ENCODE data around the gene RAD51B. TPM values are rescaled to one million over a fixed set of nuclear protein-coding genes. Genes with fewer than 3 reads are reported as not detected.
"Not testable (repeated sequence)": the region's sequence is repeated elsewhere in the genome, so short reads cannot be mapped to it uniquely, and the experiment has no call there.

Gene RAD51B
- total RNA-seq, 1 experiment from 2014 or later, result 28.9 TPM

DNA sequence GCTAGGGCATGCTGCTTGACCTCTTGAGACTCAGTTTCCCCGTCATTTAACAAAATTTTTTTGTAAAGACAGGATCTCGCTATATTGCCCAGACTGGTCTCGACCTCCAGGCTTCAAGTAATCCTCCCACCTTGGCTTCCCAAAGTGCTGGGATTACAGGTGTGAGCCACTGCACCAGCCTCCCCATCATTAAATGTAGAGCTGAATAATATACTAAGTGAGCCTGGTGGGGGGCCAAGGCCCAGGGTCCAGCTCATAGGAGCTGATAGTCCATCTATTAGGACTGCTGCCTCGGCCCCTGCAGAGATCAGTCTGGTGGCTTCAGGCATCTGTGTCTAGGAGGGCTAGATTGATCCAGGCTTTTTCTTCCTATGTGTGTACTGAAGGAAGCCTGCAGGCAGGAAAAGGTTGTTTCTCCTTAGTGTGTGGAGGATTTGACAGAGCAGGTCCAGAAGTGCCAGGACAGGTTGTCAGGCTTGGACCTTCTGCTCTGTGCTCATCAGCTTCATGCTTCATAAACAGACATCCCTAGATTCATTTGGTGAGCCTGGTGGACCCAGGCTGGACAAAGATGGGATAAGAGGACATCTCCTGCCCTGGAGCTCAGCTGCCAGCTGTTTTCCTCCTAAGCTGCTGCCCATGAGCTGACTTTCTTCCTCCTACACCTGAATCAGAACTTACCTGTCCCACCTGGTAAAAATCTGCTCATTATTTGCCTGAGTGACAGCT lies 837.9 kb downstream of the RAD51B start:
- in situ Hi-C loops (cut with HindIII; ENCODE audit: low pct_unique_long_range_greater_than_20kb, low sequenced_read_pairs), result no loop called here
- DNase-seq (ENCODE audit: low read depth, low spot score), result no peak

DNA sequence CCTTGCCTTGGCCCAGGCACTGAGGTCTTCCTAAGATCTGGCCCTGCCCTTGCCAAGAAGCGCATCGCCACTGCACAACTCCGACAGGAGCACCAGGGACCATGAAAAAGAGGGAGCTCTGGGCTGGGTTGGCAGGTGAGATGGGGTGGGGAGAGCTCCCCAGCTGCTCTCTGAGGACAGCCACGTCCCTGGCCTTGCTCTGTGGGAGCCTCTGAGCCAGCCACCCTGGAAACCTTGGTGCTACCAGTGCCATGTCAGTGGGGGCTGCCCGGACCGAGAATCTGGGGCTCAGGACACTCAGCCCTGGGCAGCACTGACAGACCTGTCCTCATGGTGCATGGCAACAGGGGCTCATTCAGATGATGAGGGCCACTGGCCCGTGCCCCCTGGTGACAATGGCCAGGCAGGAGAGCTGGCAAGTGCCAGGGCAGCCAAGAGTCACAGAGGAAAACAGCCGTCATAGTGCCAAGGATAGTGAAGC lies 838.5 kb downstream of the RAD51B start:
- in situ Hi-C loops (cut with HindIII; ENCODE audit: low pct_unique_long_range_greater_than_20kb, low sequenced_read_pairs), result no loop called here
- DNase-seq (ENCODE audit: low read depth, low spot score), result no peak

DNA sequence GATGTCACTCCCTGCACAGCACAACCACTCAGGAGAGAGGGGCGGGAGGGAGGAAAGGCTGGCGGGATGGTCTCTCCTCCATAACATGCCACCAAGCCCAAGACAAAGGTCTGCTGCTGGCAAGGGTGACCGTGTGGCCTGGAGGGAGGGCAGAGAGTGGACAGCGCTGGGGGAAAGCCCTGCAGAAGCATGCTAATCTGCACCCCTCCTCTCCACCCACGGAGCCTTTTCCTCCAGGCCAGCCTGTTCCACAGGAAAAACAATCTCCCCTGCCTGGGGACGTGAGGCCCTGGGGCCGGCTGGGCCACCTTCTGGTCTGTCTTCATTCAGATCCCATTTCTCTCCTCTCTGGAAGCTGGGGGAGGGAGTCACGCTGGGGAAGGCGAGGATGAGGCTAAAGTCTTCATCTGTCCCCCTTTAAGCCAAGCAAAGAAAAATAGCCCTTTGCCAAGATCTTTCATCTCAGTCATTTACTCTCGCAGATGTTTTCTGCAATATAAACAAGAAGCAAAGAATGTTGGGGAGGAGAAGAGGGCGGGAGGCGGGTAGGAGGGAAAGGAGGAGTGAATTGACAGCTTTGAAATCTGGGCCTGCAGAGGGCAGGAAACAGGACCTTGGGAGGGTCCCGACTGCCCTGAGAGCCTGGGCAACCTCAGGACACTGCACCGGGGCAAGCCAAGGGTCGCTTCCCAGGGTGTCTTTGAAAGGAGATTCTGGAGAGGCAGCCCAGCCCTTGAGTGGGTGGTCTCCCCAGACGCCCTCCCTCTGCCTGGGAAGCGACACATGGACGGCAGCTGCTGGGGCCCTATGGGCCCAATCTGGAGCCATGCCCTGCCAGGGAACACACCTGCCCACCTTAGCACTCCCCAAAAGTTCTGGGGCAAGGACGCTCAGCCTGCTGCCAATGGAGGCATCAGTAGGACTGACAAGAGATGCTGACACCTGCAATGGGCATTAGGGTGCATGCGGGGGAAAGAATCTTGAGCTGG lies 839.7 kb downstream of the RAD51B start:
- in situ Hi-C loops (cut with HindIII; ENCODE audit: low pct_unique_long_range_greater_than_20kb, low sequenced_read_pairs), result no loop called here
- no peak for DNase-seq (ENCODE audit: low read depth, low spot score)

DNA sequence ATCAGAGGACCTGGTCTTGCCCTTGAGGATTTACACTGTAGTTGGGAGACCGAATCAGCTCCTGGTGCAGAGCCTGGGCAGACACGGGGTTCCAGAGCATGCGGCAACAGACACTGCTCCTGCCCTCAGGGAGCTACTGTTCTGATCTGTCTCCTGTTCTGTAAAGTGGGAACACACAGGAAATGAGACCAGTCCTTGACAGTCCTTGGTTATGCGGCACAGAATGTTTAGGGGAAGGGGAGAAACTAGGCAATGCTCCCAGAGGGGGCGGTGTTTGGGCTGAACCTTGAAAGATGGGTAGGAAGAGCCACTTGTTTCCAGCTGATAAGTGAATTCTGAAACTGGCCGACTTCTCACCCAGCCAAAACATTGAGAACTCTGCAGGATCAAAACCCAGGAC lies 840.9 kb downstream of the RAD51B start:
- no peak for DNase-seq (ENCODE audit: low read depth, low spot score)
- in situ Hi-C loops (cut with HindIII; ENCODE audit: low pct_unique_long_range_greater_than_20kb, low sequenced_read_pairs), result no loop called here

DNA sequence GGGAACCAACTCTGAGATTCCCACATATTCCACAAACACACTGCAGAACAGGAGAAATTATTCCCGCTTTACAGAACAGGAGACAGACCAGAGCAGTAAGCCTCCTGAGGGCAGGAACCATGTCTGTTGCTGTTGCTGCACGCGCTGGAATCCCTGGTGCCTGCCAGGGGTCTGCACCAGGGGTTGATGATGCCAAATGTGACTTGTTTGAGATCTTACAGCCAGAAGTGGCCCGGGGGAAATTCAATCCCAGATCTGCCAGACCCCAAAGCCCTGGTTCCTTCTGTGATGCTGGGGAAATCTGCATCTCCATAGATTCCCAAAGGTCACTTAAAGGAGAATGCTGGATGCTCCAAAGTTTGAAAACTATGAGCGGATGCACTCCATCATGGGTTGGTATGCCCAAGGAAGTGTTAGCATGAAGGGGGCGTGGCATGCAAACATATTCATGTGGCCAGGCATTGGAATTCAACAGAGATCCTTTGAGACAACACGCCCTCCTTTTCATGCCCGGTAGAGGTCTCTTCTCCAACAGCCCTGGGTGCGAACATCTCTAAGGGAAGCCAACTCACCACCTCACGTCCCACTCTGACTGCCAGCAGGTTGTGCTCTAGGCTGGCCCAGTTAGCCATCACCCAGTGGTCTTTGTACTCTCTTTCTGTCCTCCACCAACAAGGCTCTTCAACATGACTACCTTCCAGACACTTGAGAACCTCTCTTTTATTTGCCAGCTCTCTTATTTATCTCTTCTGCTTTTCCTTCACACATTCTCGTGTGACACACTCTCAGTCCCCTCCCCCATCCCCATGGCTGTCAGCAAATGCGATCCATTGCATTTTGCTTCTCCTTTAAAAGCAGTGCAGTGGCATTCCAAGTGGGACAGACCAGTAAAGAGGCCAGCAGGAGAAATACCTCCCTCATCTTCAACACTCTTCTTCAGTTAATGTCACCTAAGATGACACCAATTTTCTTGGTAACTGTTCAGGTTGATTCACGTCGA lies 841.9 kb downstream of the RAD51B start:
- peak; percentile 45 for DNase-seq (ENCODE audit: low read depth, low spot score)
- in situ Hi-C loops (cut with HindIII; ENCODE audit: low pct_unique_long_range_greater_than_20kb, low sequenced_read_pairs), result no loop called here

DNA sequence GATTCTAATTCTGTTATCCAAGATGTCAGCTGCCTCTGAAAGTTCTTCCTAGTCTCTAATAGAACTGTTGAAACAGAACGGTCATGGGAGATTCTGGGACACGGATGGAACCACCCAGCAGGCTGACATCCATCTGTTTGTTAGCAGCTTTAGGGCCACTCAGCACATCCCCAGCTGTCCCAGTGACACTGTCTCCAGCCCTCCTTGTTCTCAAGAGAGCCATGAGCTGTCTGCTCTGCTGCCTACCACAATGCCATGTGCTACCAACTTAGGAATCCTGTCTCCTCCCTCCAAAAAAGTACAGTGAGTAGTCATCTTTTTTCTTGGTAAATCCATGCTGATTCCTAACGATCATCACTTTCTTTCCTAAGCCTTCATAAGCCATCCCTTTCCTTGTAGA lies 842.8 kb downstream of the RAD51B start:
- in situ Hi-C loops (cut with HindIII; ENCODE audit: low pct_unique_long_range_greater_than_20kb, low sequenced_read_pairs), result no loop called here
- no peak for DNase-seq (ENCODE audit: low read depth, low spot score)

DNA sequence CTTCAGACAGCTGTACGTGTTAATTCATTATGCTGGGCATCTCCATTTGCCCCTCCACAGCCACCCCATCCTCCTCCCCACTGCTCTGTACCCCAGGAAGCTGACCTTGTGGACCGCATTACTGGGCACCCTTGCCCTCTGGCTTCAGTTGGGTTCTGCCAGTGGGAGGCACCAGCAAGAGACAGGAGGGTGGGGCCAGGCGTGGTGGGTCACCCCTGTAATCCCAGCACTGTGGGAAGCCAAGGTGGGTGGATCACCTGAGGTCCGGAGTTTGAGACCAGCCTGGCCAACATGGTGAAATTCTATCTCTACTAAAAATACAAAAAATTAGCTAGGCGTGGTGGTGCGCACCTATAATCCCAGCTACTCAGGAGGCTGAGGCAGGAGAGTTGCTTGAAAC lies 843.2 kb downstream of the RAD51B start:
- in situ Hi-C loops (cut with HindIII; ENCODE audit: low pct_unique_long_range_greater_than_20kb, low sequenced_read_pairs); DNase-seq (ENCODE audit: low read depth, low spot score): not testable (repeated sequence)

DNA sequence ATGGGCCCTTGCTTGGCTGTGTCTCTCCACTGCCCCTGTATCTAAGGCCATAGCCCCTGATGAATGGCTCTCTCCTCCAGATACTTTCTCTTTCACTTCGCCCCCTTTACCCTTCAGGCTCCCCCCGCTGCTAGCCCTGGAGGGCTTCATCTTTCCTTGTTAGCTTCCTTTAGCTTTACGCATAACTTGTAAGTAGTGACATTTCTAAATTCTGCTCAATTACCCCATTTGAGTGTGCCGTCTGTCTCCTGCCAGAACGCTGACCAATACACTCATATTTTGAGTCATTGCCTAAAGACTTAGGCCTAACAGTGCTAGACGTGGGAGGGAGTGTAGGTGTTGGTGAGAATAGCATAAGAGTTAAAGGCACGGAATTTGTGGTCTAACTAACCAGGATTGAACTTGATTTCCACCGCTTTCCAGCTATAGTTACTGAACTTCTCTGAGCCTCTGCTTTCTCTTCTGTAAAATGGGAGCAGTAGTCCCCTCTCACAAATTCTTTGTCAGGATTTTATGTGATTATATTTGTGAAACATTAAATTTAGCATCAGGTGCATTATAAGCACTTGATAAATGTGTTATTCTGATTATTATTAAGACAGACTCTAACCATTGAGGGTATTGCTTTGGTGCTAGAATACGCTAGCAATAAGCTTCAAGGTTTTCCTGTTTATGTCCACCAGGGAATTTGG lies 844.0 kb downstream of the RAD51B start:
- in situ Hi-C loops (cut with HindIII; ENCODE audit: low pct_unique_long_range_greater_than_20kb, low sequenced_read_pairs), result no loop called here
- DNase-seq (ENCODE audit: low read depth, low spot score), result no peak

DNA sequence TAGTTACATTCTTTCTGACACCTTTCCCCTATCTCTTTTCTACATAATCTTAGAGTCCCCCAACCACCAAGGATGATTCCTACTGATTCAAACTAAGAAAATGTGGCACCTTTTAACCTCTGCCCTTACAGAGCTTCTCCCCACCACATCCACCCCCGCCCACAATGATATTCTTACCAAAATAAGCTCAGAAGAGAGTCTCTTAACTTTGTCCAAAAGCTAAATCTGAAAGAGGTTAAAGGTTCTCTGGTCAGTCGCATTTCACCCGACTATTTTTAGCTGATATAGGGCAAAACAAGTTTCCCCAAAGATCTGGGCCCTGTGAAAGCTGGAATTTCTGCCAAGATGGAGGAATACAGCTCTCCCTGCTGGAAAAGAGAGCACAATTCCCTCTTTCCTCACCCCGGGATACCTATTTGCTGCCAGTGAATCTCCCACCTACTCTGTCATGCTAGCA lies 844.7 kb downstream of the RAD51B start:
- in situ Hi-C loops (cut with HindIII; ENCODE audit: low pct_unique_long_range_greater_than_20kb, low sequenced_read_pairs), result no loop called here
- DNase-seq (ENCODE audit: low read depth, low spot score), result no peak

DNA sequence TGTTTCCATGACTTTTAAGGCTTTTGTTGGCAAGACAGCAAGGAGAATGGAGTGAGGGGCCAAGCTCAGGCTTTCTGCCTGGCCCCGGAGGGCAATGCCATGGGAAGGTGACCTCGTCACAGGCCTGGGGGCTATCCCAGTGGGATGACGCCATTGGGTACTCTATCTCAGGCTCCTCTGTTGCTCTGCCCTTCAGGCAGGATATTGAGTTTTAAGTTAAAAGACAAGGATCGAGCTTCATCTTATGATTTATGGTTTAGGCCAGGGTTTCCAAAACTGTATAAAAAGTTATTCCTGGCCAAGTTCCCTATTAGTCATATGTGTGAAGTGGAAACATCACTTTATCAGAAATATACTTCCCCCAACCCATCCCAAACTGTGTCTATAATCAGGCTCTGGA lies 845.6 kb downstream of the RAD51B start:
- in situ Hi-C loops (cut with HindIII; ENCODE audit: low pct_unique_long_range_greater_than_20kb, low sequenced_read_pairs), result no loop called here
- DNase-seq (ENCODE audit: low read depth, low spot score), result no peak

DNA sequence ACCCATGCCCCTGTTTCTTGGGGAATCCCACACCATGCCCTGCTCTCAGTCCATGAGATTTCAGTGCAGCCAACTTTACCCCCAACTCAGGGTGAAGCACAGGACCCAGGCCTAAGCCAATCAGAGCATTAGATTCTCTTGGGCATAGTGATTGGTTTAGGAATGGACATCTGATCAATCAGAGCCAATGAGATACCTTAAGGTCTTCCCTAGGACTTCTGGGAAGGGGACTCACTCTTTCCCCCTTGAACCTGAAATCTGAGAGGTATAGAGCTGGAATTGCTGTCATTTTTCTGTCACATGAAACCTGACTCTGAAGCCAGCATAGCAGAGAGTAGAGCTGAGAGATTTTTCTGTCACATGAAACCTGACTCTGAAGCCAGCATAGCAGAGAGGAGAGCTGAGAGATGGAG lies 846.2 kb downstream of the RAD51B start:
- DNase-seq (ENCODE audit: low read depth, low spot score), result no peak
- in situ Hi-C loops (cut with HindIII; ENCODE audit: low pct_unique_long_range_greater_than_20kb, low sequenced_read_pairs), result no loop called here

DNA sequence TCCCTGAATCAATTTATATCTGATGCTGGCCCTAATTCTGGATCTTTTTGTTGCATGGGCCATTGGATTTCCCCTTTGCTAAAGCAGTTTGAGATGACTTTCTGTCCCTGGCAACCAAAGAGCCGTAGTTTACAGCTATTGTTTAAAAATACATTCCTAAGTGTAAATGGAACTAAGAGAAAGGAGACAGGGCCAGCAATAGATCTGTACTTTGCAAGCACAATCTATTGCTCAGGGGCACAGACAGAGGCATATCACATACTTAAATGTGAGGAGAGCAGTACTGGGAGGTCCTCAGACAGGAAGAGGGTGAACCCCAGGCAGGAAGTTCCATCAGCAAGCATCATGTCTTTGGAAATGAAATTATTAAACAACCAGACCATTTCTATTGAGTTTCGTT lies 846.7 kb downstream of the RAD51B start:
- in situ Hi-C loops (cut with HindIII; ENCODE audit: low pct_unique_long_range_greater_than_20kb, low sequenced_read_pairs), result no loop called here
- no peak for DNase-seq (ENCODE audit: low read depth, low spot score)

DNA sequence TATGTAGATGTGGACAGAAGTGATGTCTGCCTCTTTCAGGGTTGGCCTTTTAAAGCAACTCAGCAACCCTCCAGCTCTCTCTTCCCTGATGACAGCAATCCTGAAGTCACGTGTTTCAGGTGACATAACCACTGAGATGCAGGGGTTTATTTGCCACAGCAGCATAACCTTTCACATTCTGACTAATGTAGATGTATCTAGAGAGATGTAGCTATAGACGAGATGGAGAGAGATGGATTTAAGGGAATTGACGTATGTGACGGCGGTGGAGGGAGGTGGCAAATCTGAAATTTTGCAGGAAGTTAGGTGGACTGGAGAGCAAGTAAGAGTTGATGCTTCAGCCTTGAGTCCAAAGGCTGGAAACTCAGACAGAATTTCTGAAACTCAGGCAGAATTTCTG lies 847.3 kb downstream of the RAD51B start:
- no peak for DNase-seq (ENCODE audit: low read depth, low spot score)
- in situ Hi-C loops (cut with HindIII; ENCODE audit: low pct_unique_long_range_greater_than_20kb, low sequenced_read_pairs), result no loop called here

DNA sequence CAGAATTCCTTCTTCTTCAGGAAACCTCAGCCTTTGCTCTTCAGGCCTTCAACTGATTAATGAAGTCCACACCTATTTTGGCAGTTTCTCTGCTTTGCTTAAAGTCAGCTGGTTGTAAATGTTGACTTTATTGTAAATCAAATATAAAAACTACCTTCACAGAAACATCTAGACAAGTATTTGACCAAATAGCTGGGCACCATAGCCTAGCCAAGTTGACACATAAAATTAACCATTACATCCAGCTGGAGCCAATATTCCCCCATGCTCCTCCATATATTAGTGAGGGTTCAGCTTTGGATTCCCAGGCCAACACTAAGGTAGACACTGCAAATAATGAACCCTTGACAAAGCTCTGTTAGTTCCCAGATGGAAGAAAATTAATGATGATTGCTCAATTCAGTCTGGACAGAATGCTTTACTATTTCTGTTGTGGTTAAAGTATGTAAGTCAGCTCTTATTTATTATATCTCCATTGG lies 847.8 kb downstream of the RAD51B start:
- in situ Hi-C loops (cut with HindIII; ENCODE audit: low pct_unique_long_range_greater_than_20kb, low sequenced_read_pairs), result no loop called here
- DNase-seq (ENCODE audit: low read depth, low spot score), result no peak

DNA sequence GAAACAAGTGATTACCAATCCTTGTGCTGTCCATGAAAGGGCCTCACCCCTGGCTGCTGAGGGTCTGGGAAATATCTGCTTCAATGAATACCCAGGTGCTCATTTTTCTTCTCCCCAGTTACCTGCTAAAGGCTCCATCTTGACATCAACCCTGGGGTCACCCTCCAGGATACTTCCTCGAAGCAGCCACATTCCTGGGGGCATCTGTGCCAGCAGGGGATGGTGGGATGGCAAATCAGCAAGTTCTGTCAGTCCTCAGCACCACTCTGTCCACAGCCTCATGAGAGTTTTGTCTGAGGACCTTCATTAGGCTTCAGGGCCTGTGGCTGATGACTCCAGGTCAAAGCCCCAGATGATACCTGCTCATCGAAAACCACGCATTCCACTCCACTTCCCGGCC lies 848.4 kb downstream of the RAD51B start:
- DNase-seq (ENCODE audit: low read depth, low spot score), result no peak
- in situ Hi-C loops (cut with HindIII; ENCODE audit: low pct_unique_long_range_greater_than_20kb, low sequenced_read_pairs), result no loop called here

DNA sequence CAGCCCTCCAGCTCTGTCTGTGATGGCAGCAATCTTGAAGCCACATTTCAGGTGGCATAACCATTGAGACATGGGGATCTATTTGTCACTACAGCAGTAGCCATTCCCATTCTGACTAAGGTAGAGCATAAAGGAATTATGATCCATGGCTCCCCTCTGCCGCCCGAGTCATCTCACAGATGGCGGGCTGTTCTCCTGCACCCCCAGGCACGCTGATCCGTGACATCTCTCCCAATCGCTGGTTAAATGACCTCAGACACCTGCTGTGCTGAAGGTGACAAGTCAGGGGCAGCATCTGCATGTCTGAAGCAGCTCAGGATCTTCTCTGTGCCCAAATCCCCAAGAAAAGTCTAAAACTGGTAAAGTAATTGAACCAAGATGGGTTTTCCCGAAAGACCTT lies 849.0 kb downstream of the RAD51B start:
- no peak for DNase-seq (ENCODE audit: low read depth, low spot score)
- in situ Hi-C loops (cut with HindIII; ENCODE audit: low pct_unique_long_range_greater_than_20kb, low sequenced_read_pairs), result no loop called here

DNA sequence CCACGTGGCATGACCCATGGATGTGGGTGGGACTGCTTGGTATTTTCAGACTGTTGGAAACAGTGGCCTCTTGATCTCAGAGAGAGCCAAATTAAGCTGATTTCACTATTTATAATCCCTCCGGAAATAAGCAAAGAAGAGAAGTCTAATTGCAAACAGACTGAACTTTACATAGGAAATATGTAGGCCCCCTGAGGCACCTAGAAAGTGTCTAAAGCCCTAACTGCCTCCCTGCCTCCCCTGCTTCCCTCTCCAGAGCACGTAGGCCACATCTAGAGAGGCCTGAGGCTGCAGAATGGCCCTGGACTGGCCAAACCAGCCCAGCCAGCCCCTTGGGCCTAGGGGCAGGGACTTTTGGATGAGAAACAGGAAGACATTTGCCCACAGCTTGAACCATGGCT lies 849.5 kb downstream of the RAD51B start:
- peak; percentile 31 for DNase-seq (ENCODE audit: low read depth, low spot score)
- in situ Hi-C loops (cut with HindIII; ENCODE audit: low pct_unique_long_range_greater_than_20kb, low sequenced_read_pairs), result no loop called here

Measured in SK-MEL-5 (cell line).